Choroid plexus epithelial cell (primary cell): ENCODE results near the gene CXCR3.
A peak's percentile ranks its signal among the peaks of the same experiment; 100 is the strongest.
"Not testable (repeated sequence)": the region's sequence is repeated elsewhere in the genome, so short reads cannot be mapped to it uniquely, and the experiment has no call there.

Source experiments
- DNase-seq: peaks from one replicate; pipeline ENCODE4 v3.0.0-alpha.2; 2010; ENCODE audit warnings: low read depth
- H3K4me3 ChIP-seq: 2 replicates; pipeline ENCODE4 v1.5.1; 2011; ENCODE audit warnings: low read depth, mild to moderate bottlenecking, control low read depth, low read length, moderate library complexity
- CTCF ChIP-seq: conservative IDR thresholded peaks from 2 replicates; pipeline ENCODE4 v1.5.1; 2011; ENCODE audit warnings: low read depth, mild to moderate bottlenecking, control low read depth, inconsistent platforms, low read length, moderate library complexity

Gene CXCR3

GRCh38 chrX:71650333-71650969 lies 32.1 kb upstream of the CXCR3 start:
- peak; percentile 20 for TF ChIP-seq CTCF
- no peak overlapping the region for H3K4me3 ChIP-seq
- DNase-seq: peak; percentile 10

- not testable (repeated sequence) for H3K4me3 ChIP-seq, DNase-seq
These were observed 26.1 kb upstream of the CXCR3 start for GRCh38 chrX:71644406-71644805.

GRCh38 chrX:71640002-71640401 lies 21.7 kb upstream of the CXCR3 start:
- no peak for TF ChIP-seq CTCF
- H3K4me3 ChIP-seq: no peak overlapping the region
- DNase-seq: no peak

GRCh38 chrX:71638409-71638808 lies 20.1 kb upstream of the CXCR3 start:
- no peak overlapping the region for H3K4me3 ChIP-seq
- no peak for DNase-seq
- no peak for TF ChIP-seq CTCF

- TF ChIP-seq CTCF: no peak
- H3K4me3 ChIP-seq: no peak overlapping the region
- DNase-seq: peak; percentile 49
These were observed 19.5 kb upstream of the CXCR3 start for GRCh38 chrX:71637848-71638247.

GRCh38 chrX:71637253-71637618 lies 18.9 kb upstream of the CXCR3 start:
- no peak overlapping the region for H3K4me3 ChIP-seq
- no peak for DNase-seq
- no peak for TF ChIP-seq CTCF

- no peak for DNase-seq
These were observed 18.3 kb upstream of the CXCR3 start for GRCh38 chrX:71636438-71637252.

More at GRCh38 chrX:71636438-71637252, 18.3 kb upstream of the CXCR3 start:
- no peak overlapping the region for H3K4me3 ChIP-seq
- no peak for TF ChIP-seq CTCF
